ENCODE measurements around the gene ZNF70.

The ZNF70 gene

DNA sequence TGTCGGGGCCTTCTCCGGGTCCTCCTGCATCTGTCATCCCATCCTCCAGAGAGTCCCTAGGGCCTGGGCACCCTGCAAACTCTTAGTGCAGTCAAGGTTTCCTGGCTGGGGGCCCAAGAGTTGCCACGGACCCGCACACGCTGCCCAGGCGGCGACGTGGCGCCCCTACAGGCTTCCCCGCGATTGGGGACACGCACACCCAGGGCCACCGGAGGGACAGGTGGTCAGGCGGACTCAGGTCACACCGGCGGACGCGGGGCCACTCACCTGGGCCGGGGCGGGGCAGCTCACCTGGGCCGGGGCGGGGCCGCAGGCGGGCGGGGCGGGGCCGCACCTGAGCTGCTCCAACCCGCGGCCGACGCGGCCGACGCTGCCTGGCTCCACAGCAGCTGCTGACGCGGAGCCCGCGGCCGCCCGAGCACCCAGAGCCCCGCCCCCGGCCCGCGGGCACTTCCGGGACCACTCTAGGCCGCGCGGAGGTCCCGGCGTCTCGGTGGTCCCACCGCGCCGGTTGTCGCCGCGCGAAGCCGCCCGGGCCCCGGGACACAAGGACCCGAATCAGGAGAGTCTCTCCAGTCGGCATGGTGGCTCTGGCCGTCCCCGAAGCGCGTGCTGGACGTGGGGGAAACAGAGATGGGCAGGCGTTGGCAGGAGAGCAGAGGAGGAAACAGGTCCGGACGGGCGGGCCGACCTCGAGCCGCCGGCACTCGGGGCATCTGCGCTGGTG is at the start of gene ZNF70:
TSS of gene ZNF70 (minus strand) at position 399 of the 727 bp plus-strand sequence. CDS start 5,972 bp downstream, outside the sequence.
- DNase-seq (ENCODE audit: low spot score): peak; percentile 91

DNA sequence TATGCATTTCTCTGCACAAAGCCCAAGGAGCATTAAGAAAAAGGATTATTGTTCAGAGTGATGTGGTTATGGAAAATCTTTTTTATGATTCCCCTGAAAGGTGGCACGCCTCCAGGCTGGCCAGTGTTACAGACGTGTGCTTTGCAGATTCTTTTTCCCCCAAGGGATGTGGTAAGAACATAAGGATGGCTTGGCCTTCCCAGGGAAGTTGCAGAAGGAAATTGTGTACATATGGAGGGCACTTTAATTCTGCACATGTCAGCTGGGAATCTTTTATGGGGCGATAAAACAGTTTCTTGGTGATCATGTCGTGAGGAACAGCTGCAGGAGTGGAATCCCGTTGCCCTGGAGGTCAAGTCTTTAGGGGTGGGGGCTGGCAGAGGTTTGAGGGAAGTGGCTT is 45.5 kb upstream of the ZNF70 start:
- DNase-seq (ENCODE audit: low spot score): no peak

DNA sequence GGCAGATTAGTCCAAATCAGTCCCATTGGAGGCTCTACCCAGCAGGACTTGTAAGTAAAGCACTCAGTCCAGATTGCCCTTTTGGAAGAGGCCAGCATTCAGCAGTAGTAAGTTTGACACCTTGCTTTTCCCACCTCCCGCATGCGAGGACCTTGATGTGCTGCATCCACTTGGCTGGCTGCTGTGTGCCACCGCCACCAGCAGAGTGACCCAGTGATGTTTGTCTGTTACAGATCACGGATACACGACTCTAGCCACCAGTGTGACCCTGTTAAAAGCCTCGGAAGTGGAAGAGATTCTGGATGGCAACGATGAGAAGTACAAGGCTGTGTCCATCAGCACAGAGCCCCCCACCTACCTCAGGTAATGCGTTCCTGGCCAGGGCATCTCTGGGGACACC is 42.4 kb upstream of the ZNF70 start:
- DNase-seq (ENCODE audit: low spot score): no peak

DNA sequence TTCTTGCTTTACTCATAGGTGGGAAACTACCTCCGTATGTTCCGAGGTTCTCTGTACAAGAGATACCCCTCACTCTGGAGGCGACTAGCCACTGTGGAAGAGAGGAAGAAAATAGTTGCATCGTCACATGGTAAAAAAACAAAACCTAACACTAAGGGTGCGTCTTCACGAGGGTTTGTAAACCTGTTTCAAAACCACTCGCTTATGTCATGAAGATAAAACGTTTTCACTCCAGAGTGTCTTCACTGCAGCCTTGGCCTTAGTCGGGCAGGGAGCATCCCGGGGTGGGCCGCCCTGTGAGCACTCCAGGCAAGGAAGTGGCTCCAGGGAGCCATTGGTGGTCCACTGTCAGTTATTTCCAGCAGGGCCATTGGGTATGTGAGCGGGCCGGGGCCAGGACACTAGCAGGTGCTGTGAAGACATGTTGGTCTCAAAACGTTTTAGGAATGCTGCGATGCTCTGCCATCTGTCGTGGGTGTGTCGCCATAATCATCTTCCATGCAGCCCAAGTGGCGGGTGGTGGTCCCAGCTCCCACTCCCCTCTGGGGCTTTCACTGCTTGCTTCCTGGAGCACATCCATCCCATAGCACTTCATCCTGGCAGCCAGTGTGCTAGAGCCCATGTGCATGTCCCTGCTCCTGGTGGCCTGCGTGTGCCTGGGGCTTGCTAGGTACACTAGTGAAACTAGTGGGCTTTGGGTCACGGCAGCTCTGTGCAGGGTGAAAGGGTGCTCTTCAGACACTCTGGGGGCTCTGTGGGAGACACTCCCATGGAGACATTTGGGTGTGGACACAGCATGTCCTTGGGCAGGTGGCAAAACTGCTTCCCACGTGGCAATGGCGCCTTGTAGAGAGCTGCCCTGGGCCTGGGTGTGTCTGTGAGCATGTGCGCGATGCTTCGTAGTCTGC is 41.1 kb upstream of the ZNF70 start:
- DNase-seq (ENCODE audit: low spot score): no peak

- DNase-seq (ENCODE audit: low spot score): no peak
Observed at GRCh38 chr22:23790819-23791737, 40.2 kb upstream of the ZNF70 start.

DNA sequence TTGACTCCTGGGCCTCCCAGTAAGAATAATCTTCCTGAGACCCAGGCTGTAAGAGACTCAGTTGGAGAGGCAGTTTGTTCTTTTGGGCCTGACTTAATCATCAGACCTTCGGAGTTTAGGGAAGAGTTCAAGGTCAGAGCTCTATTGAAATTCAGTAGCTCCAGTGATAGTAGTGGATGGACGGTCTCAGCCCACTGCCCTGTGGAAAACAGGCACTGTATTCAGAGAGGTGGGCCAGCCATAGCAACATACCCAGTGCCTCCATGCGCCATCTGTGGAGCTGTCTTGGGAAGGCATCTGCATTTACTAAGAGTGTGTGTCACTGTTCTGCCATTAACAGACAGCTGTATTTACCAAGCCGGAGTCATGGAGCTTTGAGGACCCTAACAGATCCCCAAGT is 38.7 kb upstream of the ZNF70 start:
- no peak for DNase-seq (ENCODE audit: low spot score)

DNA sequence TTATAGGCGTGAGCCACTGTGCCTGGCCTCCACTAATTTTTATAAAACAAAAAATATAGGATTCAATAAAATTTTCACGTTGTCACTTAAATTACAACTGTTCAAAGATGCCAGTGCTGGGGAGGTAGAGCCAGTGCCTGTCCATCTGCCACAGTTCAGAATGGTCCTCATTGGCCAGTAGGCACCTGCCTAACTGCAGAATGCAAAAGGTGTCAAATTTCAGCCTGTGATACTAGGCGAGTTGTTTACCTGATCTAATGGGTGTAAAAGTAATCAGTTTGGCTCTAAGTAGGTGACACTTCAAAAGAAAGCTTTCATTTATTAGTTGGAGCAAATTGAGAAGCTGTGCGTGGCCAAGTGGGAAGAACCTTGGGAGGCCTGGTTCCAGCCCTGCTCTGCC is 38.2 kb upstream of the ZNF70 start:
- DNase-seq (ENCODE audit: low spot score): no peak

DNA sequence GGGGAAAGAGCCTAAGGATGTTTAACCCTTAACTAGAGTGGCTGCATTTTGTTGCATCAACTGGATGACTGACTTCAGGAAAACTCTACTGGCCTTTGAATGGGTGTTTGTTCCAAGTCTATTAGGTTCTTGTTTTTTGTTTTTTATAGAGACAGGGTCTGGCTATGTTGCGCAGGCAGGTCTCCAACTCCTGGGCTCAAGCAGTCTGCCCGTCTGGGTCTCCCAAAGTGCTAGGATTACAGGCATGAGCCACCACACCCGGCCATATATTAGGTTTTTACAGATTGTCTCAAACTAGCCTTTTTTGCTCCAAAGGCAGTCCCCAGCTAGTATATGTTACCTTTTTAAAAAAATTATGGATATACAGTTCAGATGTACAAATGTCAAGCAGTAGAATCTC is 37.0 kb upstream of the ZNF70 start:
- DNase-seq (ENCODE audit: low spot score): no peak

- DNase-seq (ENCODE audit: low spot score): no peak
Observed at GRCh38 chr22:23787600-23787896, 36.6 kb upstream of the ZNF70 start.

GRCh38 chr22:23786752-23787599 is 36.1 kb upstream of the ZNF70 start, which contains the start of gene SMARCB1:
Gene SMARCB1 (plus strand): TSS chr22:23786966. CDS start chr22:23787170, 204 bp downstream.
- DNase-seq (ENCODE audit: low spot score): peak; percentile 87

- DNase-seq (ENCODE audit: low spot score): no peak
Observed at GRCh38 chr22:23786261-23786710, 35.4 kb upstream of the ZNF70 start.

DNA sequence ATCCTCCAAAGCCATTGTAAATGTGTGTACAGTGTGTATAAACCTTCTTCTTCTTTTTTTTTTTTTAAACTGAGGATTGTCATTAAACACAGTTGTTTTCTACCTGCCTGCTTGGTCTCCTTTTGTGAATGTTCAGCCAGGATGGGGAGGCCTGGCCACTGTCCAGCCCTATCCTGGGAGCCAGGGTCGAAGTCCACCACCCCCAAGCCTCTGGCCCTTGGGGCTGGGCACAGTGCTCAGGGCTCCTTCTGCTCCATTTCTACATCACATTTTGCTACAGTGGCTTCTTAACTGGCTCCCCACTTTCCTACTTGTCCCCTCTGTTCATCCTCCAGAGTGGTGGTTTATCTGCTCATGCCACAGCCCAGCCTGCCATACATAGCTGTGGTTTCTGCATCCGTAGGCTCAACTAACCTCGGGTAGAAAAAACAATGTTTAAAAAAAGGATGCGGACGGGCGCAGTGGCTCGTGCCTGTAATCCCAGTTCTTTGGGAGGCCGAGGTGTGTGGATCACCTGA is 33.4 kb upstream of the ZNF70 start:
- no peak for DNase-seq (ENCODE audit: low spot score)

GRCh38 chr22:23783265-23784150 is 32.6 kb upstream of the ZNF70 start:
- DNase-seq (ENCODE audit: low spot score): no peak

GRCh38 chr22:23782703-23783102 is 31.8 kb upstream of the ZNF70 start:
- no peak for DNase-seq (ENCODE audit: low spot score)

DNA sequence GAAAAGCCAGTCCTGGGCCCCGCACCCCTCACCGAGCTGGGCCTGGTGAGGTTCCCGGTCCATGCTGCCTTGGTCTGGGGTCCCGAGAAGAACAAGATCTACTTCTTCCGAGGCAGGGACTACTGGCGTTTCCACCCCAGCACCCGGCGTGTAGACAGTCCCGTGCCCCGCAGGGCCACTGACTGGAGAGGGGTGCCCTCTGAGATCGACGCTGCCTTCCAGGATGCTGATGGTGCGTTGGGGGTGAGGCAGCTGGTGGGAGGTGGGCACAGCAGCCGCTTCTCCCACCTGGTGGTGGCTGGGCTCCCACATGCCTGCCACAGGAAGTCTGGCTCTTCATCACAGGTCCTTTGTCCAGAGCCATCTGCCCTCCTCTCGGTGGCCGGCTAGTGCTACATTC is 31.3 kb upstream of the ZNF70 start:
- DNase-seq (ENCODE audit: low spot score): no peak

- no peak for DNase-seq (ENCODE audit: low spot score)
Observed at GRCh38 chr22:23781511-23782183, 30.7 kb upstream of the ZNF70 start.

DNA sequence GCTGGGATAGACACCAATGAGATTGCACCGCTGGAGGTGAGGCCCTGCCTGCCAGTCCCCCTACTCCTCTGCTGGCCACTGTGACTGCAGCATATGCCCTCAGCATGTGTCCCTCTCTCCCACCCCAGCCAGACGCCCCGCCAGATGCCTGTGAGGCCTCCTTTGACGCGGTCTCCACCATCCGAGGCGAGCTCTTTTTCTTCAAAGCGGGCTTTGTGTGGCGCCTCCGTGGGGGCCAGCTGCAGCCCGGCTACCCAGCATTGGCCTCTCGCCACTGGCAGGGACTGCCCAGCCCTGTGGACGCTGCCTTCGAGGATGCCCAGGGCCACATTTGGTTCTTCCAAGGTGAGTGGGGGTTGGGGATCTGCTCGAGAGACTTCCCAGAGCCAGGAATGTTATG is 30.2 kb upstream of the ZNF70 start:
- DNase-seq (ENCODE audit: low spot score): no peak

GRCh38 chr22:23780146-23780748 is 29.3 kb upstream of the ZNF70 start:
- no peak for DNase-seq (ENCODE audit: low spot score)

- no peak for DNase-seq (ENCODE audit: low spot score)
Observed at GRCh38 chr22:23779731-23780130, 28.8 kb upstream of the ZNF70 start.
